ENCODE measurements around the gene ANO9. TPM values are rescaled to one million over a fixed set of nuclear protein-coding genes. Genes with fewer than 3 reads are reported as not detected.

The ANO9 gene
- total and polyA plus RNA-seq, 8 donors: 5.7 to 208 (median 31.6) TPM

- Histone ChIP-seq H3K9me3 (no peaks in the 10 kb centered on the region), H3K27ac (no peak overlapping the region), H3K27me3 (peaks cover 6 to 73% (median 16%) of the 10 kb centered on the region in 3 donors), H3K4me1 (peaks cover 13 to 30% (median 25%) of the 10 kb centered on the region in 4 donors), H3K36me3 (no peaks in the 10 kb centered on the region), H3K4me3 (no peak overlapping the region)
- intact Hi-C loops (cut with DNase I; ENCODE audit: low total_unique reads): no loop called here
- DNase-seq: no peak
- 63 to 78% (median 71%) methylated on average over 50 to 71 of the region's 71 CpGs for WGBS, 5 donors
- TF ChIP-seq EP300 (IDR thresholded peaks at IDR 0.05): no peak
- no peak for TF ChIP-seq POLR2AphosphoS5 (IDR thresholded peaks at IDR 0.05)
- no peak for TF ChIP-seq CTCF (IDR thresholded peaks at IDR 0.05)
- no peak for TF ChIP-seq POLR2A (IDR thresholded peaks at IDR 0.05)
Measured at GRCh38 chr11:420054-420910, 21.5 kb downstream of the ANO9 start.

GRCh38 chr11:419248-420005, 22.4 kb downstream of the ANO9 start:
- TF ChIP-seq EP300 (IDR thresholded peaks at IDR 0.05): no peak
- no peak for TF ChIP-seq POLR2AphosphoS5 (IDR thresholded peaks at IDR 0.05)
- TF ChIP-seq POLR2A (IDR thresholded peaks at IDR 0.05): no peak
- no peak for TF ChIP-seq CTCF (IDR thresholded peaks at IDR 0.05)
- 85 to 92% (median 88%) methylated on average over 12 to 20 of the region's 20 CpGs for WGBS, 5 donors
- Histone ChIP-seq H3K36me3 (no peaks in the 10 kb centered on the region), H3K27me3 (peaks cover 6 to 82% (median 16%) of the 10 kb centered on the region in 3 donors), H3K27ac (no peak overlapping the region), H3K9me3 (no peaks in the 10 kb centered on the region), H3K4me1 (peaks cover 15 to 39% (median 34%) of the 10 kb centered on the region in 4 donors), H3K4me3 (no peak overlapping the region)
- intact Hi-C loops (cut with DNase I; ENCODE audit: low total_unique reads): no loop called here
- DNase-seq: no peak

- intact Hi-C loops (cut with DNase I; ENCODE audit: low total_unique reads): no loop called here
- Histone ChIP-seq H3K27ac (no peak overlapping the region), H3K36me3 (no peaks in the 10 kb centered on the region), H3K9me3 (no peaks in the 10 kb centered on the region), H3K4me1 (peaks cover 15 to 47% (median 40%) of the 10 kb centered on the region in 4 donors), H3K4me3 (no peak overlapping the region), H3K27me3 (peaks cover 6 to 77% (median 16%) of the 10 kb centered on the region in 3 donors)
- no peak for DNase-seq
- no peak for TF ChIP-seq EP300 (IDR thresholded peaks at IDR 0.05)
- no peak for TF ChIP-seq POLR2AphosphoS5 (IDR thresholded peaks at IDR 0.05)
- TF ChIP-seq POLR2A (IDR thresholded peaks at IDR 0.05): no peak
- TF ChIP-seq CTCF (IDR thresholded peaks at IDR 0.05): no peak
- 89 to 94% (median 92%) methylated on average over 26 to 30 of the region's 30 CpGs for WGBS, 5 donors
Measured at GRCh38 chr11:418343-419247, 23.2 kb downstream of the ANO9 start.

Data from stomach (tissue), 9 donors.